B cell (primary cell): ENCODE measurements around the gene NT5C1B.

Experiments used
- CTCF ChIP-seq: fragments of 200-600 bp; IDR thresholded peaks from one replicate; pipeline ENCODE4 v1.8.0; 2022; ENCODE audit warnings: antibody characterized with exemption, mild to moderate bottlenecking
- EZH2 ChIP-seq: IDR thresholded peaks from 2 replicates; pipeline ENCODE4 v1.6.1; 2012; ENCODE audit warnings: borderline replicate concordance, low read depth, mild to moderate bottlenecking, moderate library complexity, low read length; ENCODE audit not compliant: insufficient read depth, poor library complexity, severe bottlenecking

GRCh38 chr2:18597618-18598017 is 8.2 kb upstream of the NT5C1B start:
- TF ChIP-seq CTCF (no peak), EZH2 (no peak)
